HL-60/S4 treated with retinoic acid at 250 ng/mL for 4 days and 3 days (cell line): ENCODE data around the gene HSPA13.
"Not testable (repeated sequence)": the region's sequence is repeated elsewhere in the genome, so short reads cannot be mapped to it uniquely, and the experiment has no call there.

ENCODE experiments used
- in situ Hi-C: fragments of 300-500 bp; cut with MboI; formaldehyde crosslinking; loops from 2 replicates; pipeline ENCODE4 v1.7.0; 2022; ENCODE audit warnings: low sequenced_read_pairs

HSPA13 gene

GRCh38 chr21:14382835-14383595 is at the start of gene HSPA13:
HSPA13 (minus strand) TSS chr21:14383146; CDS start chr21:14383119, 27 bp downstream.
- in situ Hi-C loops: no loop called here

GRCh38 chr21:14418920-14419319 is 36.0 kb upstream of the HSPA13 start:
- in situ Hi-C loops: no loop called here

- in situ Hi-C loops: no loop called here
Measured at GRCh38 chr21:14414932-14415508, 32.1 kb upstream of the HSPA13 start.

GRCh38 chr21:14405962-14406361 is 23.0 kb upstream of the HSPA13 start:
- in situ Hi-C loops: no loop called here

GRCh38 chr21:14405225-14405624 is 22.3 kb upstream of the HSPA13 start:
- in situ Hi-C loops: no loop called here

GRCh38 chr21:14403681-14404318 is 20.9 kb upstream of the HSPA13 start:
- in situ Hi-C loops: no loop called here

- in situ Hi-C loops: no loop called here
Measured at GRCh38 chr21:14401217-14401616, 18.3 kb upstream of the HSPA13 start.

GRCh38 chr21:14388282-14388681 is 5.3 kb upstream of the HSPA13 start:
- in situ Hi-C loops: no loop called here

GRCh38 chr21:14384453-14384852 is 1.5 kb upstream of the HSPA13 start:
- in situ Hi-C loops: no loop called here

- in situ Hi-C loops: no loop called here
Measured at GRCh38 chr21:14383596-14384180, 742 bp upstream of the HSPA13 start.

- in situ Hi-C loops: no loop called here
Measured at GRCh38 chr21:14382486-14382834, 486 bp downstream of the HSPA13 start.

- in situ Hi-C loops: no loop called here
Measured at GRCh38 chr21:14376854-14377253, 6.1 kb downstream of the HSPA13 start.

- in situ Hi-C loops: no loop called here
Measured at GRCh38 chr21:14366998-14367397, 15.9 kb downstream of the HSPA13 start.

GRCh38 chr21:14361958-14362357 is 21.0 kb downstream of the HSPA13 start:
- in situ Hi-C loops: no loop called here

- in situ Hi-C loops: no loop called here
Measured at GRCh38 chr21:14358775-14359174, 24.2 kb downstream of the HSPA13 start.

- in situ Hi-C loops: no loop called here
Measured at GRCh38 chr21:14356746-14357145, 26.2 kb downstream of the HSPA13 start.

GRCh38 chr21:14354515-14354914 is 28.4 kb downstream of the HSPA13 start:
- in situ Hi-C loops: no loop called here

GRCh38 chr21:14353726-14354125 is 29.2 kb downstream of the HSPA13 start:
- in situ Hi-C loops: no loop called here

- in situ Hi-C loops: no loop called here
Measured at GRCh38 chr21:14353231-14353630, 29.7 kb downstream of the HSPA13 start.

GRCh38 chr21:14327346-14327745 is 55.6 kb downstream of the HSPA13 start:
- in situ Hi-C loops: not testable (repeated sequence)

GRCh38 chr21:14325595-14325994 is 57.4 kb downstream of the HSPA13 start:
- in situ Hi-C loops: no loop called here
